ENCODE measurements around the gene SHISAL2A. TPM values are rescaled to one million over a fixed set of nuclear protein-coding genes. Genes with fewer than 3 reads are reported as not detected.

SHISAL2A gene
- 0.38 to 1.1 TPM (median 0.59 TPM) in 5 replicates for total RNA-seq (2022; extraction: Qiagen RNA extraction)

DNA sequence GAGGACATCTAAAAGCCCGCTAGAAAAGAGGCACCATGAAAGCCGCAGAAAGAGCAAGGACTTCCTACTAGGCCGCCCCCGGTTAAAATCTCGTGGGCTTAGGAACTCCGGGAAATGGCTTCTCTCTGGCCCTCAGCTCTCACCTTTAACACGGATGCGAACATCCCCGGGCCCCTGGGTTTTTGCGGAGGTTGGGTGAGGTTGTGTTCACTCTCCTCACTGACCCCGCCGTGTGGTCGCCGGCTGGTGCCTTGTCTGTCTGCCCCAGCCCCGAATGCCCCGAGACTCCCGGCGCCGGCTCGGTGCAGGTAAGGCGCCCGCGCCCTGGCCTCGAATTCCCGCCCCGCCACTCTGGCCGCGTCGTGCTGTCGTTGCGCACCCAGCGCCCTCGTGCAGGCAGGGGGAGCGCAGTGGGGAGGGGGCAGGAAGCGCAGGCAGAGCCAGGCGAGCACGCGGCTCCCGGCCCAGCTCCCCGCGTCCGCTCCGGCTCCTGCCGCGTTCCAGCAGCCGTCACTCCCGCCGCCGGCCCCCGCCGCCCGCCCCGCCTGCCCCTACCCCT lies at the start of gene SHISAL2A:
Gene SHISAL2A (plus strand): TSS at position 437 of the 559 bp plus-strand sequence. CDS start 326 bp downstream, outside the sequence.

GRCh38 chr1:52601991-52602855 lies 30.7 kb upstream of the SHISAL2A start, which contains the start of gene GPX7:
Gene GPX7, plus strand, starts transcription at chr1:52602371. Its CDS starts 39 bp downstream, at chr1:52602410.

DNA sequence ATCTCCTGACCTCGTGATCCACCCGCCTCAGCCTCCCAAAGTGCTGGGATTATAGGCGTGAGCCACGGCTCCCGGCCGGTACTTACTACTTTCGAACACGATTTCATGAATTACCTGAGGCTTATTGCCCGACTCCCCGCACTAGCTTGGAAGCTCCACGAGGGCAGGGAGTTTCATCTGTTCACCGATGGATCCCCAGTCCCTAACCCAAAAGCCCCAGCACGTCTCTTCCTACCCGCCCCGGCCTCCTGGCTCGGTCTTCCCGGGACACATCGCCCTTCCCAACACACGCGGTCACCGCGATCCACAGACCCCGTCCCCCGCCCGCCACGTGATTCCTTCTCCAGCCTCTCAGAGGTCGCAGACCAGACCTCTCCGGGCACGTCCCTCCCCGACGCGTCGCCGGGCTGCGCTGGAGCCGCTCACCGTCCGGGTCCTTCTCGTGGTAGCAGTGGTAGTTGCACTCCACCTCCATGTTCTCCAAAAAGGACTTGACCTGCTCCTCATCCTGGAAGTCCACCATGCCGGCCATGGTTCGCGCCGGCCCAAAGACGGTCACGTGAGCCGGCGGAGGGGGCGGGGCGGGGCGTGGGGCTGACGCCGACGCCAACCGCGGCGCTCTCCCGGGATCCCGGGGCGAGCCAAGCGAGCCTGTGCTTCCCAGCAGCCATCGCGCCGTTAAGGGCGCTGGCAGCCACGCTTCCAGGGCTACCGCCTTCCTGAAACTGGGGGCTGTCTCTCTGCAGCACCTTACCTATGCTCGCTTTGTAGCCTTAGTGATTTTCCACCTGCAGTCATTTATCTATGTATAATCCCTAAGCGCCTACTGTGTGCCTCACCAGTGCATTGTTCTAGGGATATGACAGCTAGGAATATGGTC lies 65.1 kb downstream of the SHISAL2A start, which contains the start of gene COA7:
Gene COA7 (minus strand): TSS at position 553 of the 880 bp plus-strand sequence. CDS start 21 bp downstream, at position 532.

Other genes starting within 250 kb of the SHISAL2A start
- gene ORC1, start 228.7 kb upstream of the SHISAL2A start, total RNA-seq (2022; extraction: Qiagen RNA extraction), result 22.8 to 24.2 TPM (median 23.7 TPM) in 5 replicates
- gene PRPF38A, start 228.6 kb upstream of the SHISAL2A start, total RNA-seq (2022; extraction: Qiagen RNA extraction), result 18.5 to 23.7 TPM (median 23.2 TPM) in 5 replicates
- gene TUT4, start 80.1 kb upstream of the SHISAL2A start, total RNA-seq (2022; extraction: Qiagen RNA extraction), result 32.3 to 42.2 TPM (median 38.4 TPM) in 5 replicates
- not detected in 5 replicates for gene GPX7, start 30.8 kb upstream of the SHISAL2A start, total RNA-seq (2022; extraction: Qiagen RNA extraction)
- 20.1 to 31.2 TPM (median 29.4 TPM) in 5 replicates for gene COA7, start 65.2 kb downstream of the SHISAL2A start, total RNA-seq (2022; extraction: Qiagen RNA extraction)
- 4.7 to 9.0 TPM (median 7.9 TPM) in 5 replicates for gene ZYG11B, start 93.3 kb downstream of the SHISAL2A start, total RNA-seq (2022; extraction: Qiagen RNA extraction)
- 2.0 to 2.9 TPM (median 2.5 TPM) in 5 replicates for gene ZYG11A, start 209.6 kb downstream of the SHISAL2A start, total RNA-seq (2022; extraction: Qiagen RNA extraction)